Right lobe of liver (tissue), 4 donors: ENCODE data around the gene AMDHD1.

ENCODE experiments used
- POLR2A ChIP-seq: fragments of 450-650 bp; IDR thresholded peaks from one replicate; pipeline ENCODE4 v1.6.1; 2017; ENCODE audit warnings: antibody characterized with exemption, mild to moderate bottlenecking
- TF ChIP-seq, protein P1 (sequence below), 4 donors: fragments of 200-600 bp in 3 of 4; fragments of 450-650 bp in 1 of 4; IDR thresholded peaks; one replicate each; pipeline versions ENCODE4 v1.5.1 to v1.8.0; 2016 to 2022; ENCODE audit warnings: antibody characterized with exemption in 4 of 4, mild to moderate bottlenecking in 2 of 4
- donor health status: DM: no; HTN: no; CAD: no.
- donor health status: DM: no; HTN: no; CAD: no.
- donor health status: DM: no; HTN: yes; CAD: no.

DNA sequence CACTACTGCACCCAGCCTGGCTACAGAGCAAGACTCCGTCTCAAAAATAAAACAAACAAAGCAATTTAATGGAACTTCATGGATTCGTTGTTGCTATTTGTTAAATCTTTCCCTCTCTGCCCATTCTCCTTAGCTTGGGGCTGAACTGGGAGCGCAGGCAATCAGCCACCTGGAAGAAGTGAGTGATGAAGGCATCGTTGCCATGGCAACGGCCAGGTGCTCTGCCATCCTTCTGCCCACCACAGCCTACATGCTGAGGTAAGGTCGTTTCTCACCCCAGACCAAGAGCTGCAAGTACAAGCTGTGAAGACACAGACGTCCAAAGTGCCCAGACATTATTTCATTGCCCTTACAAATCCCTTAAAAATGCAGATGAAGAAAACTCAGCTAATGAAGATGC lies 19.1 kb downstream of the AMDHD1 start:
- TF ChIP-seq, protein P1, sequence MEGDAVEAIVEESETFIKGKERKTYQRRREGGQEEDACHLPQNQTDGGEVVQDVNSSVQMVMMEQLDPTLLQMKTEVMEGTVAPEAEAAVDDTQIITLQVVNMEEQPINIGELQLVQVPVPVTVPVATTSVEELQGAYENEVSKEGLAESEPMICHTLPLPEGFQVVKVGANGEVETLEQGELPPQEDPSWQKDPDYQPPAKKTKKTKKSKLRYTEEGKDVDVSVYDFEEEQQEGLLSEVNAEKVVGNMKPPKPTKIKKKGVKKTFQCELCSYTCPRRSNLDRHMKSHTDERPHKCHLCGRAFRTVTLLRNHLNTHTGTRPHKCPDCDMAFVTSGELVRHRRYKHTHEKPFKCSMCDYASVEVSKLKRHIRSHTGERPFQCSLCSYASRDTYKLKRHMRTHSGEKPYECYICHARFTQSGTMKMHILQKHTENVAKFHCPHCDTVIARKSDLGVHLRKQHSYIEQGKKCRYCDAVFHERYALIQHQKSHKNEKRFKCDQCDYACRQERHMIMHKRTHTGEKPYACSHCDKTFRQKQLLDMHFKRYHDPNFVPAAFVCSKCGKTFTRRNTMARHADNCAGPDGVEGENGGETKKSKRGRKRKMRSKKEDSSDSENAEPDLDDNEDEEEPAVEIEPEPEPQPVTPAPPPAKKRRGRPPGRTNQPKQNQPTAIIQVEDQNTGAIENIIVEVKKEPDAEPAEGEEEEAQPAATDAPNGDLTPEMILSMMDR (IDR thresholded peaks at IDR 0.05), result no peak
- no peak for TF ChIP-seq POLR2A
